ENCODE data around the gene OR4M2. TPM values are rescaled to one million over a fixed set of nuclear protein-coding genes. Genes with fewer than 3 reads are reported as not detected.
"Not testable (repeated sequence)": the region's sequence is repeated elsewhere in the genome, so short reads cannot be mapped to it uniquely, and the experiment has no call there.

The OR4M2 gene, protein sequence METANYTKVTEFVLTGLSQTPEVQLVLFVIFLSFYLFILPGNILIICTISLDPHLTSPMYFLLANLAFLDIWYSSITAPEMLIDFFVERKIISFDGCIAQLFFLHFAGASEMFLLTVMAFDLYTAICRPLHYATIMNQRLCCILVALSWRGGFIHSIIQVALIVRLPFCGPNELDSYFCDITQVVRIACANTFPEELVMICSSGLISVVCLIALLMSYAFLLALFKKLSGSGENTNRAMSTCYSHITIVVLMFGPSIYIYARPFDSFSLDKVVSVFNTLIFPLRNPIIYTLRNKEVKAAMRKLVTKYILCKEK
- total RNA-seq: not detected in 2 replicates
- long read RNA-seq: 0 reads

DNA sequence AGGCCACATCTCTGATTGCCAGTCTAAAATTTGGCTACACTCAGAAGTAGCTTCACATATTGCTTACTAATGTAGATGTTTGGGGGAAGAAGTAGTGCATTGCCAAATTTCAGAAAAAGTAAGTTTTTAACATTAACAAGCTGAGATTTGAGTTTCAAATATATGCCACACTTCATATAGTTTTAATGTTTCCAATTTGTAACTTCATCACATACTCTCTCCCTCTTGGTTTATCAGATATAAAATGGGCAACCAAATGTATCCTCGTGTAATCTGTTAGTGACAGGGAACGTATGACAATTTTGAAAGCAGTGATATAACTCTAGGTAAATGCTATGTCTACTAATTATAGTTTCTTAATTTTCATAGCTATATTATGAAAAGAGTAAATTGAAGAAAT is at the start of gene OR4M2:
Gene OR4M2 (plus strand): TSS at position 301 of the 400 bp plus-strand sequence. CDS start 98 bp downstream, at position 399.
- not testable (repeated sequence) for H3K4me1 Mint-ChIP-seq; H3K4me3 Mint-ChIP-seq; H3K36me3 Mint-ChIP-seq (ENCODE audit: low read depth); H3K9me3 Mint-ChIP-seq; H3K27me3 Mint-ChIP-seq (ENCODE audit: low read depth); DNase-seq (ENCODE audit: low read depth, low spot score); H3K27ac Mint-ChIP-seq (ENCODE audit: unreplicated experiment)

DNA sequence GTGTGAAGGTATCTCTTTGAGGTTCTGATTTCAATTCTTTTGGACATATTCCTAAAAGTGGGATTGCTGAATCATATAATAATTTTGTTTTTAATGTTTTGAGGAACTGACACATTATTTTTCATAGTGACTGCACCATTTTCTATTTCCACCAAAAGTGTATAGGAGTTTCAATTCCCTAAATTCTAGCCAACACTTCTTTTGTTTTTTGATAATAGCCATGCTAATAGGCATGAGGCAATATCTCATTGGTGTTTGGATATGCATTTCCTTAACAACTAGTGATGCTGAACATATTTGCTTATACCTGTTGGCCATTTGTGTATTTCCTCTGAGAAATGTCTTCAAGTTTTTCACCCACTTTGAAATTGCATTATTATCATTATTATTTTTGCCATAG is 11.1 kb upstream of the OR4M2 start:
- not testable (repeated sequence) for H3K4me1 Mint-ChIP-seq; H3K27ac Mint-ChIP-seq (ENCODE audit: unreplicated experiment)

GRCh38 chr15:22081386-22081785 is 1.1 kb downstream of the OR4M2 start:
- H3K9me3 Mint-ChIP-seq; DNase-seq (ENCODE audit: low read depth, low spot score); H3K27ac Mint-ChIP-seq (ENCODE audit: unreplicated experiment); H3K4me3 Mint-ChIP-seq; H3K4me1 Mint-ChIP-seq; H3K27me3 Mint-ChIP-seq (ENCODE audit: low read depth); H3K36me3 Mint-ChIP-seq (ENCODE audit: low read depth): not testable (repeated sequence)

More for the DNA sequence above, 11.1 kb upstream of the OR4M2 start:
- H3K27me3 Mint-ChIP-seq (ENCODE audit: low read depth); DNase-seq (ENCODE audit: low read depth, low spot score); H3K36me3 Mint-ChIP-seq (ENCODE audit: low read depth); H3K4me3 Mint-ChIP-seq; H3K9me3 Mint-ChIP-seq: not testable (repeated sequence)

DNA sequence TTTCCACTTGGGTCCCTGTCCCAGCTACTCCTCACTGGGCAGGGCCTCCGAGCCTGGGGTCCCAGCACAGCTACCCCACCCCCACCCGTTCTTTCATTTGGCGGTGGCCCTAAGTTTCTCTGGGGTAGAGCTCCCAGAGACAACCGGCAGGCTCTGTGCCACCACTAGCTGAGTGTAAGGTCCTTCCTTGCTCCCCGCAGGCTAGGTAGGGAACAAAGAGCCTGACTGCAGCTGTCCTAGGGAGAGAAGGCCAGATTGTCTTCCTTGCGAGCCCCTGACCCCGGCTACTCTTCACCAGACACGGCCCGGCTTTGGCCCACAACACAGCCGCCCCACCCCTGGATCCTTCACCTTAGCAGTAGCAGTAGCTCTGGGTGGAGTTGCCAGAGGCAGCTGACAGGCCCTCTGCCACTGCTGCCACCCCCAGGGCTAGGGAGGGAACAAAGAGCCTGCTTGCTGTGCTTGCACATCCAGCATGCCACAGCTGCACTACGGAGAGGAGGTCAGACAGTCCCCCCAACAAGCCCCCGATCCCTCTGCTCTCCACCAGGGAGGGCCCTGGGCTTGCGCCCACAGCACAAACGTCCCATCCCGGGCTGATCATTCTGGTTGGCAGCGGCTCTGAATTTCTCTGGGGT is 18.4 kb downstream of the OR4M2 start:
- H3K4me1 Mint-ChIP-seq; H3K4me3 Mint-ChIP-seq; H3K36me3 Mint-ChIP-seq (ENCODE audit: low read depth); DNase-seq (ENCODE audit: low read depth, low spot score); H3K9me3 Mint-ChIP-seq; H3K27ac Mint-ChIP-seq (ENCODE audit: unreplicated experiment); H3K27me3 Mint-ChIP-seq (ENCODE audit: low read depth): not testable (repeated sequence)

DNA sequence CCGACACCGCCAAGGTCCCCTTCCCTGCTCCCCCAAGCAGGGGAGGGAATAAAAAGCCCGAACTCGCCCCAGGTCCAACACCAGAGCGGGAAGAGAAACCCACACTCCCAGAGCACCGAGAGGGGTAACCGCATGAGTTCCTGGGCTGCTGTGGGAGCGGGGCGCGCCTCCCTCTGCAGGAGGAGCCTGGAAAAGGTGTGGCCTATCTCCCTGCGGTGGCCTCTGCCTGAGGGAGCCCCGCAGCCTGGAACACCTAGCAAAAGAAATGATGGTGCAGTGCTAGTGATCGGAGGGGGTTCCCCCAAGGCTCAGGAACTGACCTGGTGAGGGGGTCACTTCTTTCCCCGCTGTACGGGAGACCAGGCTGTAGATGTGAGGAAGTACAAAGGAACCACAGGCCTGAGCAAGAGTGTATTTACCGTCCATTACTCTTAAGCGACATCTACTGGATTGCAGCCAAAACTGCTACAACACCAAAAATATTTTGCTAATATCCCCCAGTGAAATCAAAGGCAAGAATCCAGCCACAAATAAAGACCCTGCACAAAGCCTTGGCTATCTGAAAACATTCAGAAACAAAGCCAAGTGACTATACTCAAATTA is 19.1 kb downstream of the OR4M2 start:
- not testable (repeated sequence) for DNase-seq (ENCODE audit: low read depth, low spot score); H3K36me3 Mint-ChIP-seq (ENCODE audit: low read depth); H3K9me3 Mint-ChIP-seq; H3K4me3 Mint-ChIP-seq; H3K27ac Mint-ChIP-seq (ENCODE audit: unreplicated experiment); H3K4me1 Mint-ChIP-seq; H3K27me3 Mint-ChIP-seq (ENCODE audit: low read depth)

- H3K4me1 Mint-ChIP-seq; DNase-seq (ENCODE audit: low read depth, low spot score); H3K4me3 Mint-ChIP-seq; H3K27ac Mint-ChIP-seq (ENCODE audit: unreplicated experiment); H3K36me3 Mint-ChIP-seq (ENCODE audit: low read depth); H3K9me3 Mint-ChIP-seq; H3K27me3 Mint-ChIP-seq (ENCODE audit: low read depth): not testable (repeated sequence)
Measured at GRCh38 chr15:22122033-22122432, 41.7 kb downstream of the OR4M2 start.

Other genes with a start within 250 kb of the OR4M2 start
- not detected in 2 replicates for gene POTEB, start 202.8 kb upstream of the OR4M2 start, total RNA-seq